Upper lobe of left lung (tissue), 4 donors: Measurements from ENCODE around the gene SGMS1.

ENCODE experiments used
- POLR2A ChIP-seq, 4 donors: fragments of 450-650 bp; IDR thresholded peaks; one replicate each; pipeline ENCODE4 v1.5.1; 2016 to 2017; ENCODE audit warnings: antibody characterized with exemption in 4 of 4, mild to moderate bottlenecking in 2 of 4
- TF ChIP-seq, protein P1 (sequence below), 6 experiments: fragments of 450-650 bp in 4 of 6; fragments of 200-600 bp in 2 of 6; sonication (generic) in 2 of 6; IDR thresholded peaks; one replicate each; pipeline ENCODE4 v1.5.1; 2016 to 2019; ENCODE audit warnings: antibody characterized with exemption in 6 of 6

DNA sequence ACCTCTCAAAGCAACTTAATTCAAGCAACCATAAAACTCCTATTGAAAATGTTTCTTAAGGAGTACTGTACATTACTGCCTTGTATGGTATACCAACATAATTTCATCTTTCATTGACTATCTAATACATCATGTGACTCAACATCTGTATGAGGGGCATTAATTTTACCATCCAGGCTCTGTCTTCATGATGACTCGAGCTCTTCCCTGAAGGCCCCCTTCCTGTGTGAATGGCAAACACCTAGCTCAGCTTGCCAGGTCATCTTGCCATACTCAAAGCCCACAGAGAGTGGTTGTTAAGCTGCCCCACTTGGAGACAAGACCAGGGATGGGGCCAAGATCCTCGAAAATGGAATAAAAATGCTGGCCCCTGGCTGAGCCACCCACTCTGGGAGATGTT, 82.4 kb downstream of the SGMS1 start:
- TF ChIP-seq, protein P1, sequence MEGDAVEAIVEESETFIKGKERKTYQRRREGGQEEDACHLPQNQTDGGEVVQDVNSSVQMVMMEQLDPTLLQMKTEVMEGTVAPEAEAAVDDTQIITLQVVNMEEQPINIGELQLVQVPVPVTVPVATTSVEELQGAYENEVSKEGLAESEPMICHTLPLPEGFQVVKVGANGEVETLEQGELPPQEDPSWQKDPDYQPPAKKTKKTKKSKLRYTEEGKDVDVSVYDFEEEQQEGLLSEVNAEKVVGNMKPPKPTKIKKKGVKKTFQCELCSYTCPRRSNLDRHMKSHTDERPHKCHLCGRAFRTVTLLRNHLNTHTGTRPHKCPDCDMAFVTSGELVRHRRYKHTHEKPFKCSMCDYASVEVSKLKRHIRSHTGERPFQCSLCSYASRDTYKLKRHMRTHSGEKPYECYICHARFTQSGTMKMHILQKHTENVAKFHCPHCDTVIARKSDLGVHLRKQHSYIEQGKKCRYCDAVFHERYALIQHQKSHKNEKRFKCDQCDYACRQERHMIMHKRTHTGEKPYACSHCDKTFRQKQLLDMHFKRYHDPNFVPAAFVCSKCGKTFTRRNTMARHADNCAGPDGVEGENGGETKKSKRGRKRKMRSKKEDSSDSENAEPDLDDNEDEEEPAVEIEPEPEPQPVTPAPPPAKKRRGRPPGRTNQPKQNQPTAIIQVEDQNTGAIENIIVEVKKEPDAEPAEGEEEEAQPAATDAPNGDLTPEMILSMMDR (IDR thresholded peaks at IDR 0.05) = no peak
- no peak for TF ChIP-seq POLR2A (IDR thresholded peaks at IDR 0.05)
